Measurements from ENCODE around the gene TPRN. TPM values are rescaled to one million over a fixed set of nuclear protein-coding genes. Genes with fewer than 3 reads are reported as not detected.

The TPRN gene
- total RNA-seq, 2 experiments from 2014 or later, result 5.6 to 5.8 TPM

- DNase-seq (no peak), ATAC-seq (no peak)
- CTCF ChIA-PET, result interaction anchor here (1.7 kb wide), 2 partner anchors 16 to 163 kb away, joined by 3 to 4 read pairs; no protein-coding TSS in a partner anchor
- no peaks in the 10 kb centered on the region for H3K27me3 Mint-ChIP-seq
- no peak overlapping the region for H3K4me3 Mint-ChIP-seq
- POLR2A ChIA-PET, result no interaction called here
- intact Hi-C loops (cut with DNase I, micrococcal nuclease), result no loop called here
- H3K4me1 Mint-ChIP-seq, result peaks cover 13% of the 10 kb centered on the region
- H3K36me3 Mint-ChIP-seq (ENCODE audit: low read depth), result peaks cover 9% of the 10 kb centered on the region
- no peak overlapping the region for H3K27ac Mint-ChIP-seq
- H3K9me3 Mint-ChIP-seq (ENCODE audit: low read depth), result no peaks in the 10 kb centered on the region
Measured at GRCh38 chr9:137192448-137192780, 8.1 kb downstream of the TPRN start.

GRCh38 chr9:137191691-137192447 is 8.7 kb downstream of the TPRN start:
- Mint-ChIP-seq H3K27me3 (no peaks in the 10 kb centered on the region), H3K36me3 (ENCODE audit: low read depth) (peaks cover 9% of the 10 kb centered on the region), H3K9me3 (ENCODE audit: low read depth) (no peaks in the 10 kb centered on the region), H3K27ac (no peak overlapping the region), H3K4me1 (peaks cover 17% of the 10 kb centered on the region), H3K4me3 (no peak overlapping the region)
- POLR2A ChIA-PET, result interaction anchor here (0.6 kb wide), 1 partner anchor 343 kb away, joined by 6 read pairs; no protein-coding TSS in a partner anchor
- DNase-seq (no peak), ATAC-seq (no peak)
- CTCF ChIA-PET, result interaction anchor here (1.2 to 1.7 kb wide), 3 partner anchors 15 to 163 kb away, joined by 3 to 4 read pairs (median 3); no protein-coding TSS in a partner anchor
- intact Hi-C loops (cut with DNase I, micrococcal nuclease), result no loop called here

- H3K27ac Mint-ChIP-seq, result no peak overlapping the region
- ChIA-PET CTCF (interaction anchor here (1.2 to 1.7 kb wide), 2 partner anchors 32 to 162 kb away, joined by 3 to 4 read pairs; no protein-coding TSS in a partner anchor), POLR2A (interaction anchor here (0.6 kb wide), 1 partner anchor 344 kb away, joined by 6 read pairs; no protein-coding TSS in a partner anchor)
Measured at GRCh38 chr9:137191245-137191644, 9.3 kb downstream of the TPRN start.

GRCh38 chr9:137190315-137190856 is 10.2 kb downstream of the TPRN start:
- no peaks in the 10 kb centered on the region for H3K27me3 Mint-ChIP-seq
- peak overlapping the region; percentile 91 for H3K4me3 Mint-ChIP-seq
- H3K4me1 Mint-ChIP-seq, result peaks cover 27% of the 10 kb centered on the region
- DNase-seq (no peak), ATAC-seq (no peak)
- CTCF ChIA-PET, result interaction anchor here (0.7 to 2.1 kb wide), 6 partner anchors 10 to 185 kb away, joined by 3 to 5 read pairs (median 4); partner anchors contain the start of gene TPRN
- H3K36me3 Mint-ChIP-seq (ENCODE audit: low read depth), result peaks cover 12% of the 10 kb centered on the region
- H3K27ac Mint-ChIP-seq, result no peak overlapping the region
- POLR2A ChIA-PET, result no interaction called here
- H3K9me3 Mint-ChIP-seq (ENCODE audit: low read depth), result no peaks in the 10 kb centered on the region
- intact Hi-C loops (cut with DNase I, micrococcal nuclease), result no loop called here

More at GRCh38 chr9:137191245-137191644, 9.3 kb downstream of the TPRN start:
- peaks cover 10% of the 10 kb centered on the region for H3K36me3 Mint-ChIP-seq (ENCODE audit: low read depth)
- intact Hi-C loops (cut with DNase I, micrococcal nuclease), result no loop called here
- H3K27me3 Mint-ChIP-seq, result no peaks in the 10 kb centered on the region
- no peak for DNase-seq
- no peaks in the 10 kb centered on the region for H3K9me3 Mint-ChIP-seq (ENCODE audit: low read depth)
- peaks cover 22% of the 10 kb centered on the region for H3K4me1 Mint-ChIP-seq
- ATAC-seq, result no peak
- H3K4me3 Mint-ChIP-seq, result no peak overlapping the region

- peak; percentile 1 for ATAC-seq
- DNase-seq, result no peak
- ChIA-PET CTCF (interaction anchor here (0.5 to 2.1 kb wide), 19 partner anchors 8 to 1205 kb away, joined by 3 to 5 read pairs (median 3); partner anchors contain the start of genes RNF224 and TPRN), POLR2A (interaction anchor here (1.0 to 1.2 kb wide), 3 partner anchors 11 to 94 kb away, joined by 3 to 8 read pairs (median 4); partner anchors contain the start of gene TPRN)
- Mint-ChIP-seq H3K27ac (peak overlapping the region; percentile 88), H3K27me3 (no peaks in the 10 kb centered on the region), H3K36me3 (ENCODE audit: low read depth) (peaks cover 12% of the 10 kb centered on the region), H3K4me3 (peak overlapping the region; percentile 91), H3K4me1 (peaks cover 29% of the 10 kb centered on the region), H3K9me3 (ENCODE audit: low read depth) (no peaks in the 10 kb centered on the region)
- intact Hi-C loops (cut with DNase I, micrococcal nuclease), result loop anchor here (1.0 to 5.0 kb wide), 6 partner anchors 16 to 75 kb away; partner anchors contain the start of genes DPP7 (in 1 of the 2), NDOR1 (in 1 of the 2), RNF208 (in 1 of the 2) and TMEM203 (in 1 of the 2)
Measured at GRCh38 chr9:137189297-137190295, 10.9 kb downstream of the TPRN start.

GRCh38 chr9:137188490-137189296 is 11.8 kb downstream of the TPRN start, which contains the start of the genes ANAPC2 and SSNA1:
TSS of gene ANAPC2 (minus strand) at chr9:137188560. CDS start at chr9:137188532, 28 bp downstream.
TSS of gene SSNA1 (plus strand) at chr9:137188676. CDS start at chr9:137188727, 51 bp downstream.
- H3K27ac Mint-ChIP-seq, result peak within 1 kb of the TSS; percentile 88
- CTCF ChIA-PET, result interaction anchor here (0.5 to 2.1 kb wide), 19 partner anchors 8 to 1205 kb away, joined by 3 to 5 read pairs (median 3); partner anchors contain the start of genes RNF224 and TPRN
- no peaks in the 10 kb centered on the region for H3K9me3 Mint-ChIP-seq (ENCODE audit: low read depth)
- POLR2A ChIA-PET, result interaction anchor here (0.6 to 1.2 kb wide), 4 partner anchors 12 to 771 kb away, joined by 3 to 8 read pairs (median 4); partner anchors contain the start of gene TPRN
- peak within 1 kb of the TSS; percentile 91 for H3K4me3 Mint-ChIP-seq
- peaks cover 33% of the 10 kb centered on the region for H3K4me1 Mint-ChIP-seq
- H3K36me3 Mint-ChIP-seq (ENCODE audit: low read depth), result peaks cover 12% of the 10 kb centered on the region
- peak; percentile 85 for ATAC-seq
- DNase-seq, result peak; percentile 96
- no peaks in the 10 kb centered on the region for H3K27me3 Mint-ChIP-seq
- intact Hi-C loops (cut with DNase I, micrococcal nuclease), result loop anchor here (1.0 to 5.0 kb wide), 12 partner anchors 12 to 397 kb away; partner anchors contain the start of genes NDOR1 (in 2 of the 2), TMEM203 (in 2 of the 2), TPRN (in 2 of the 2) and DPP7 (in 1 of the 2)

- Mint-ChIP-seq H3K9me3 (ENCODE audit: low read depth) (no peaks in the 10 kb centered on the region), H3K27me3 (no peaks in the 10 kb centered on the region), H3K4me3 (peak overlapping the region; percentile 91), H3K27ac (peak overlapping the region; percentile 82), H3K4me1 (peaks cover 33% of the 10 kb centered on the region), H3K36me3 (ENCODE audit: low read depth) (peaks cover 12% of the 10 kb centered on the region)
- DNase-seq (no peak), ATAC-seq (peak; percentile 5)
- POLR2A ChIA-PET, result interaction anchor here (1.0 kb wide), 1 partner anchor 161 kb away, joined by 3 read pairs; no protein-coding TSS in a partner anchor
- CTCF ChIA-PET, result interaction anchor here (2.1 kb wide), 1 partner anchor 14 kb away, joined by 4 read pairs; no protein-coding TSS in a partner anchor
- intact Hi-C loops (cut with DNase I, micrococcal nuclease), result loop anchor here (1.0 to 5.0 kb wide), 12 partner anchors 12 to 397 kb away; partner anchors contain the start of genes TPRN (in 2 of the 2), DPP7 (in 1 of the 2), MAN1B1 (in 1 of the 2) and NDOR1 (in 1 of the 2)
Measured at GRCh38 chr9:137188086-137188489, 12.5 kb downstream of the TPRN start.

- CTCF ChIA-PET, result no interaction called here
- DNase-seq, result no peak
- POLR2A ChIA-PET, result interaction anchor here (1.0 kb wide), 1 partner anchor 160 kb away, joined by 3 read pairs; no protein-coding TSS in a partner anchor
- peaks cover 33% of the 10 kb centered on the region for H3K4me1 Mint-ChIP-seq
- no peak for ATAC-seq
- H3K9me3 Mint-ChIP-seq (ENCODE audit: low read depth), result no peaks in the 10 kb centered on the region
- peaks cover 12% of the 10 kb centered on the region for H3K36me3 Mint-ChIP-seq (ENCODE audit: low read depth)
- peak overlapping the region; percentile 77 for H3K27ac Mint-ChIP-seq
- H3K4me3 Mint-ChIP-seq, result peak overlapping the region; percentile 91
- intact Hi-C loops (cut with DNase I, micrococcal nuclease), result loop anchor here in 1 of 2 experiments (5.0 kb wide), 1 partner anchor 35 kb away; the partner anchor contains the start of gene RNF208
- H3K27me3 Mint-ChIP-seq, result no peaks in the 10 kb centered on the region
Measured at GRCh38 chr9:137187386-137187785, 13.2 kb downstream of the TPRN start.

GRCh38 chr9:137186385-137186784 is 14.2 kb downstream of the TPRN start:
- DNase-seq, result no peak
- intact Hi-C loops (cut with DNase I, micrococcal nuclease), result loop anchor here in 1 of 2 experiments (5.0 kb wide), 1 partner anchor 36 kb away; the partner anchor contains the start of gene RNF208
- POLR2A ChIA-PET, result no interaction called here
- Mint-ChIP-seq H3K27me3 (no peaks in the 10 kb centered on the region), H3K36me3 (ENCODE audit: low read depth) (peaks cover 16% of the 10 kb centered on the region), H3K9me3 (ENCODE audit: low read depth) (no peaks in the 10 kb centered on the region), H3K4me3 (peak overlapping the region; percentile 91), H3K4me1 (peaks cover 33% of the 10 kb centered on the region), H3K27ac (peak overlapping the region; percentile 42)
- ATAC-seq, result no peak
- CTCF ChIA-PET, result no interaction called here
